GM18868 (cell line): ENCODE measurements around the gene MDM4.

Source experiments
- ATAC-seq: cut with Tn5 transposase; IDR thresholded peaks from one replicate; pipeline ENCODE4 v1.9.1; 2021; ENCODE audit warnings: mild to moderate bottlenecking, moderate library complexity; ENCODE audit not compliant: unreplicated experiment

MDM4 gene

DNA sequence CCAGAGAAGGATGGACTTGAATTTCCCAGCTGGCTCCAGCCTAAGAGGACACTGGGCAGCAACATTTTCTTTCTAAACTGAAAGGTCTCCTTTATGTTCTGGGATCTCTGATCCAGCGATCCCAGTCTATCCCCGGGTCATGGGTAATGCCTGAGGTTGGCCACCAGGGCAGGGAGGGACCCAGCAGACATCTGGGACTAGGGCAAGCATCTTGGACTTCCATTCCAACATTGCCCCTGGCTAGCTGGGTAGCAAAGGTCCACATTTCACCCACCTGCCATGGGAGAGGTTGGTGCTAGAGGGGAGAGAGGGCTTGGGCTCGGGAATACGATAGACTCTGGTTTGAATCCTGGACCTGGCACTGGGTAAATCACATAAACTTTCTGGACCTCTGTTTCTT lies 84.8 kb downstream of the MDM4 start:
- no peak for ATAC-seq

DNA sequence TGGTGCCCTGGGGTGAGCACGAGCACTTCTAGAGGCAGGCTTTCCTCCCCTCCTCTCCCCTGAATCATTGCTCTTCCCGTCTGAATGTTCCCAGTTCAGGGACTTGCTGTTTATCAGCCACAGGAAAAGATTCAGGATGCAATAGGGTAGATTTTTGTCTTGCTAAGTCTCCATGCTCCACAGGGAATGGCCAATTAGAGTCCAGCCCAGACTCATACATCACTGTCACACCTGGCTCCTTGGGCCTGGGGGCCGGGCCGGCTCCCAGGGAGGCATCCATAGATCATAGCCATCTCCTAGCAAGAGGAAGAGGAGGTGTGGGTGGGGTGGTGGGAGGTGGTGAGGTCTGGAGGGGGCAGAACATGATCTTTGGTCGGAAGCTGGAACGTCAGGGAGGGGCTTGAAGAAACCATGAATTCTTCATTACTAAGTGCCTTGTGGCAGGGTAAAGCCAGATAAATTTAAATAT lies 85.9 kb downstream of the MDM4 start:
- no peak for ATAC-seq

DNA sequence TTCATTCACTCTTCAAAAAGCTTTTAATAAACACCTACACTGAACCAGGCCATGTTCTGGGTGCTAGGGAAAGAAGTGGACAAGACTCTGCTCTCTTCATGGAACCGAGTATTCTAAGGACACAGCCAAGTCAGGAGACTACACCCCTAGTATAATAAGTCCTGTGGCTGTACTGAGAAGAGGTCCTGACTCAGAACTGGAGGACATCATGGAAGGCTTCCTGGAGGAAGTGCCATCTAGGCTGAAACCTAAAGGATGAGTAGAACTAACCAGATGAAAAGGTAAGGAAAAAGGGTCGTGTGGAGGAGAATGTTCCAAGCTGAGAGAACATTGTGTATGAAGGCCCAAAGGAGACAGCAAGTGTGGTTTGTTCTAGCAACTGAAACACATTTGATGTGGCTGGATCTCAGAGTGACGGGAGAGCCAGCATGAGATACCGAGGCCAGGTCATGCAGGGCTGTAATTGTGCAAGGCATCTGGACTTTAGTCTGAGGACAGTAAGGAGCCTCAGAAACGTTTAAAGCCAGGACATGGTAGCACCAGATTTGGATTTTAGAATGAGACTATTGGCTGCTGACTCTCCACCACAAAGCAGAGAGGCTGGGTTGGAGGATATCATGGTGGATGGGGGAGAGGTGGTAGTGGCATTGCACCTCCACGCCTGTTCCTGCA lies 86.8 kb downstream of the MDM4 start:
- ATAC-seq: no peak

DNA sequence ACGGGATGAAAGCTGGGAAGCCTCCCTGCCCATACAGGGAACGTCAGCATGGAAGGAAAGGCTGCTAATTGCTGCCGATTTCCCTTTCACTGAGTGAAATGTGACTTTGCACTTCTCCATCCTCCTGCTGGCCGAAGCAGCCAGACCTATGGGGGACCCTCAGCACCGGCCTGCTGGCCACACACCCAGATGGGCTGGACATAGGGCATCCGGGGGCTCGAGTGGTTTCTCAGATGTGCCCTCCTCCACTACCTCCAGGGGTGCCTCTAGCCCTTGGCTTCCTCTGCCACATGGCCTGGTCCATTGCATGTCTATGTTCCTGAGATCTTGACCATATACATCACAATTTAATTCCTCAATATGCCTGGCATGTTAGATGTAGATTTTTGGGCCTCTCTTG lies 89.6 kb downstream of the MDM4 start:
- no peak for ATAC-seq
